Left lung (tissue), 10 donors: ENCODE measurements around the gene DEFB113. TPM values are rescaled to one million over a fixed set of nuclear protein-coding genes. Genes with fewer than 3 reads are reported as not detected.

ENCODE experiments used
- ATAC-seq: fragments of 200-7000 bp; cut with Tn5 transposase; one replicate; pipeline ENCODE4 v1.9.1; 2020; ENCODE audit warnings: moderate library complexity
- DNase-seq, 4 donors: peaks; one replicate each; pipeline ENCODE4 v3.0.0-alpha.2; 2013 to 2020
- H3K27ac ChIP-seq, 2 donors: fragments of 200-600 bp; sonication (generic) in 1 of 2; one replicate each; pipeline versions ENCODE4 v1.5.0 to v1.8.0; 2020 to 2021
- H3K27me3 ChIP-seq, 2 donors: fragments of 200-600 bp; sonication (generic) in 1 of 2; one replicate each; pipeline versions ENCODE4 v1.5.0 to v1.8.0; 2020 to 2021
- H3K36me3 ChIP-seq, 2 donors: fragments of 200-600 bp; sonication (generic) in 1 of 2; one replicate each; pipeline versions ENCODE4 v1.5.0 to v1.8.0; 2020 to 2021
- H3K4me1 ChIP-seq, 2 donors: fragments of 200-600 bp; one replicate each; pipeline ENCODE4 v1.8.0; 2021
- H3K4me3 ChIP-seq, 2 donors: fragments of 200-600 bp; sonication (generic) in 1 of 2; one replicate each; pipeline versions ENCODE4 v1.5.0 to v1.8.0; 2020 to 2021; ENCODE audit warnings: mild to moderate bottlenecking in 1 of 2
- H3K9me3 ChIP-seq, 2 donors: fragments of 200-600 bp; sonication (generic) in 1 of 2; one replicate each; pipeline versions ENCODE4 v1.5.0 to v1.8.0; 2020 to 2021
- intact Hi-C, 2 donors: fragments of 100-400 bp; cut with DNase I; formaldehyde crosslinking; loops; one replicate each; pipeline versions ENCODE4 v1.11.2 to v1.14.2; 2022
- polyA plus RNA-seq, 6 donors: library from polyadenylated mRNA; unstranded; fragments of 120-200 nt; gene quantifications; one replicate each; pipeline ENCODE4 v1.2.1, GENCODE V29; 2013; ENCODE audit not compliant: insufficient read length in 6 of 6
- total RNA-seq, 2 donors: library from RNA; stranded (reverse); fragmentation: NEBNext Ultra II Directional; extraction: Animal tissue kit (Norgen Biotek cat#: 25700); gene quantifications; one replicate each; pipeline ENCODE4 v1.2.1, GENCODE V29; 2021
- TF ChIP-seq, protein P1 (sequence below), 2 donors: fragments of 200-600 bp; sonication (generic) in 1 of 2; IDR thresholded peaks; one replicate each; pipeline versions ENCODE4 v1.5.0 to v1.8.0; 2021; ENCODE audit warnings: antibody characterized with exemption in 2 of 2
- donor health status: DM: no; HTN: yes; CAD: no.
- donor health status: DM: no; HTN: no; CAD: no.

DEFB113 gene
- total and polyA plus RNA-seq, 8 donors, result not detected

GRCh38 chr6:49918787-49919186, 50.6 kb downstream of the DEFB113 start:
- H3K4me1 ChIP-seq, result no peaks in the 10 kb centered on the region
- ATAC-seq (no peak), DNase-seq (no peak)
- intact Hi-C loops, result no loop called here
- H3K4me3 ChIP-seq, result no peak overlapping the region
- no peaks in the 10 kb centered on the region for H3K36me3 ChIP-seq
- H3K9me3 ChIP-seq, result no peaks in the 10 kb centered on the region
- H3K27me3 ChIP-seq, result no peaks in the 10 kb centered on the region
- TF ChIP-seq, protein P1, sequence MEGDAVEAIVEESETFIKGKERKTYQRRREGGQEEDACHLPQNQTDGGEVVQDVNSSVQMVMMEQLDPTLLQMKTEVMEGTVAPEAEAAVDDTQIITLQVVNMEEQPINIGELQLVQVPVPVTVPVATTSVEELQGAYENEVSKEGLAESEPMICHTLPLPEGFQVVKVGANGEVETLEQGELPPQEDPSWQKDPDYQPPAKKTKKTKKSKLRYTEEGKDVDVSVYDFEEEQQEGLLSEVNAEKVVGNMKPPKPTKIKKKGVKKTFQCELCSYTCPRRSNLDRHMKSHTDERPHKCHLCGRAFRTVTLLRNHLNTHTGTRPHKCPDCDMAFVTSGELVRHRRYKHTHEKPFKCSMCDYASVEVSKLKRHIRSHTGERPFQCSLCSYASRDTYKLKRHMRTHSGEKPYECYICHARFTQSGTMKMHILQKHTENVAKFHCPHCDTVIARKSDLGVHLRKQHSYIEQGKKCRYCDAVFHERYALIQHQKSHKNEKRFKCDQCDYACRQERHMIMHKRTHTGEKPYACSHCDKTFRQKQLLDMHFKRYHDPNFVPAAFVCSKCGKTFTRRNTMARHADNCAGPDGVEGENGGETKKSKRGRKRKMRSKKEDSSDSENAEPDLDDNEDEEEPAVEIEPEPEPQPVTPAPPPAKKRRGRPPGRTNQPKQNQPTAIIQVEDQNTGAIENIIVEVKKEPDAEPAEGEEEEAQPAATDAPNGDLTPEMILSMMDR (IDR thresholded peaks at IDR 0.05), result no peak
- H3K27ac ChIP-seq, result no peak overlapping the region

Other genes starting within 250 kb of the DEFB113 start
- not detected for gene CRISP3, start 225.2 kb downstream of the DEFB113 start, total RNA-seq
- 1 to 10 TPM in 1 of 6 donors, under 1 TPM in 5; 0.23 to 1.9 (median 0.36) TPM for gene CRISP3, start 225.2 kb downstream of the DEFB113 start, polyA plus RNA-seq
- not detected for gene PGK2, start 182.3 kb downstream of the DEFB113 start, total RNA-seq
- under 1 TPM in 1 of 6 donors, not detected in 5; 0.08 TPM for gene PGK2, start 182.3 kb downstream of the DEFB113 start, polyA plus RNA-seq
- gene CRISP1, start 103.1 kb downstream of the DEFB113 start, total RNA-seq, result not detected
- not detected for gene CRISP1, start 103.1 kb downstream of the DEFB113 start, polyA plus RNA-seq
- not detected for gene DEFB114, start 5.5 kb downstream of the DEFB113 start, total RNA-seq
- gene DEFB114, start 5.5 kb downstream of the DEFB113 start, polyA plus RNA-seq, result not detected
- gene DEFB110, start 52.4 kb upstream of the DEFB113 start, total RNA-seq, result not detected
- gene DEFB110, start 52.4 kb upstream of the DEFB113 start, polyA plus RNA-seq, result not detected
- not detected for gene DEFB112, start 80.3 kb upstream of the DEFB113 start, total RNA-seq
- not detected for gene DEFB112, start 80.3 kb upstream of the DEFB113 start, polyA plus RNA-seq